Left ventricle myocardium inferior (tissue), 1 donor: Measurements from ENCODE around the gene CXCL10. TPM values are rescaled to one million over a fixed set of nuclear protein-coding genes. Genes with fewer than 3 reads are reported as not detected.
"Not testable (repeated sequence)": the region's sequence is repeated elsewhere in the genome, so short reads cannot be mapped to it uniquely, and the experiment has no call there.

Source experiments
- DNase-seq: peaks from one replicate; pipeline ENCODE4 v3.0.0-alpha.2; 2020
- H3K27ac ChIP-seq: fragments of 200-600 bp; replicated peaks from 2 replicates; pipeline ENCODE4 v1.8.0; 2021
- H3K27me3 ChIP-seq: fragments of 200-600 bp; 2 replicates; pipeline ENCODE4 v1.8.0; 2021; ENCODE audit warnings: low read depth
- H3K36me3 ChIP-seq: fragments of 200-600 bp; 2 replicates; pipeline ENCODE4 v1.8.0; 2021
- H3K4me1 ChIP-seq: fragments of 200-600 bp; 2 replicates; pipeline ENCODE4 v1.8.0; 2021
- H3K4me3 ChIP-seq: fragments of 200-600 bp; 2 replicates; pipeline ENCODE4 v1.8.0; 2021; ENCODE audit warnings: mild to moderate bottlenecking, moderate library complexity
- H3K9me3 ChIP-seq: fragments of 200-600 bp; replicated peaks from 2 replicates; pipeline ENCODE4 v1.8.0; 2021
- CTCF ChIP-seq: fragments of 200-600 bp; IDR thresholded peaks from 2 replicates; pipeline ENCODE4 v1.8.0; 2021; ENCODE audit warnings: antibody characterized with exemption, mild to moderate bottlenecking, borderline replicate concordance
- intact Hi-C: fragments of 100-400 bp; cut with micrococcal nuclease; formaldehyde crosslinking; loops from one replicate; pipeline ENCODE4 v1.11.0; 2022
- total RNA-seq: library from RNA; stranded (reverse); fragmentation: NEBNext Ultra II Directional; extraction: Animal tissue kit (Norgen Biotek cat#: 25700); gene quantifications from one replicate; pipeline ENCODE4 v1.2.1, GENCODE V29; 2021
- donor health status: DM: no; HTN: yes; CAD: no; lungs with severe emphysema.

Gene CXCL10
- total RNA-seq, 1 donor from 2014 or later: not detected

DNA sequence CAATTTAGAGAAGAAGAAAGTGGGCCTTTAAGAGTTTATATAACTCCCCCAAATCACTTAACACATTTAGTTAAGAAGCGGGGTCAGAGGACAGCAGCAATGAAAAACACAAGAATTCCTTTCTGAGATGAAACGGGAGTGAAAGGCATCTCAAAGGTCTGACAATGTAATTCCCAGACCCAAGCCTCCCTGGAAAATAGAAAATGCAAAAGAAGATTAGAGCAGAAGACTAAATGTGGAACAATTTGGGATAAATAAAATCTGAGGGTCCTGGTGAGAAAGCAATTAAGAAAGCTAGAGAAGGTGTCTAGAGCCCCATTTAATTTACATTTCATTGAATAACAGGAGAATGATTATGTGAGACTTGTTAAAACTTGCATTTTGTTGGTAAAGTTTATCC is 32.1 kb upstream of the CXCL10 start:
- DNase-seq: no peak
- H3K4me3 ChIP-seq: no peak overlapping the region
- H3K27ac ChIP-seq: no peak overlapping the region
- H3K9me3 ChIP-seq: no peaks in the 10 kb centered on the region
- no peaks in the 10 kb centered on the region for H3K36me3 ChIP-seq
- no peak for TF ChIP-seq CTCF
- intact Hi-C loops: no loop called here
- H3K4me1 ChIP-seq: no peaks in the 10 kb centered on the region
- H3K27me3 ChIP-seq: peaks cover 16% of the 10 kb centered on the region

DNA sequence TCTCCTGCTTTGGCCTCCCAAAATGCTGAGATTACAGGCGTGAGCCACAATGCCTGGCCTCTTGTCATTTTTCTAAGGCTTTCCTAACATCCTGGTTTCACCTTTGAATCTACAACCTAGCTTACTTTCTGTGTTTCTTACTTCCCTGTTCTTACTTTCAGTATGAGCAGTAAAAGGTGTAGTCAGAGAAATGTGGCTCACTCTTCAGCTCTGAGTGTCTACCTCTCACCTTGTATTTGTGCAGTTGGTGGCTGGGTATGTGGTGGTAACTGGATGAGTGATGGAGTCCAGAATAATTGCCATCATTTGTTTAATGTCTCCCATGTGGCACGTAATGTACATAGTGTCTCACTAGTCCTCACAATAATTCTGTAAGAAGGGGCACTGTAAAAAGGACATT is 31.7 kb upstream of the CXCL10 start:
- TF ChIP-seq CTCF: no peak
- Histone ChIP-seq H3K4me3 (no peak overlapping the region), H3K27me3 (peaks cover 16% of the 10 kb centered on the region), H3K4me1 (no peaks in the 10 kb centered on the region), H3K9me3 (no peaks in the 10 kb centered on the region), H3K36me3 (no peaks in the 10 kb centered on the region), H3K27ac (no peak overlapping the region)
- intact Hi-C loops: no loop called here
- no peak for DNase-seq

DNA sequence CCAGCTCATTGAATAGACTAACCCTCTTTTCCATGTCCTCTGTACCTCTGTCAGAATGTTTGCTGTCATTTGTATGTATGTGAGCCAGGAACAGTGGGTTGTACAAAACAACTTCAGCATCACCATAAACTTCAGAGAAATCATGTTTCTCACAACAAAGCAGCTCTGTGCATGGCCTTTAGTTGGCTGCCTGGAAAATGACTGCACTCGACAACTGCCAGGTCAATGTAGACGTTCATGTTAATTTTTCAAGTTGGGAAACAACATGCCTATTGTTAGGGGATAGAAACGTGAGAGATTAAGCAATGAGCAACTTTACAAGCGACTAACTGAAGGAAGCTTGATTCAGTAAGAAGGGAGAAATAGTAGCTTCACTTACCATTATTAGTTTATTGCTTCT is 30.4 kb upstream of the CXCL10 start:
- Histone ChIP-seq H3K36me3 (no peaks in the 10 kb centered on the region), H3K27me3 (peaks cover 16% of the 10 kb centered on the region), H3K4me3 (no peak overlapping the region), H3K9me3 (no peaks in the 10 kb centered on the region), H3K4me1 (no peaks in the 10 kb centered on the region), H3K27ac (no peak overlapping the region)
- no peak for DNase-seq
- intact Hi-C loops: no loop called here
- no peak for TF ChIP-seq CTCF

- intact Hi-C loops, DNase-seq, H3K27ac ChIP-seq, H3K4me3 ChIP-seq, H3K27me3 ChIP-seq, H3K36me3 ChIP-seq, H3K4me1 ChIP-seq, H3K9me3 ChIP-seq: not testable (repeated sequence)
Measured at GRCh38 chr4:76050560-76051050, 27.3 kb upstream of the CXCL10 start.

- H3K9me3 ChIP-seq, H3K36me3 ChIP-seq, intact Hi-C loops, H3K4me3 ChIP-seq, H3K27ac ChIP-seq, DNase-seq, H3K27me3 ChIP-seq, H3K4me1 ChIP-seq: not testable (repeated sequence)
Measured at GRCh38 chr4:76049860-76050416, 26.6 kb upstream of the CXCL10 start.

- intact Hi-C loops, H3K9me3 ChIP-seq, H3K27me3 ChIP-seq, H3K27ac ChIP-seq, H3K36me3 ChIP-seq, H3K4me3 ChIP-seq, H3K4me1 ChIP-seq, DNase-seq: not testable (repeated sequence)
Measured at GRCh38 chr4:76044686-76045085, 21.4 kb upstream of the CXCL10 start.

GRCh38 chr4:76043306-76043705 is 20.0 kb upstream of the CXCL10 start:
- H3K4me3 ChIP-seq, H3K27me3 ChIP-seq, intact Hi-C loops, H3K27ac ChIP-seq, H3K36me3 ChIP-seq, H3K4me1 ChIP-seq, H3K9me3 ChIP-seq, DNase-seq: not testable (repeated sequence)

DNA sequence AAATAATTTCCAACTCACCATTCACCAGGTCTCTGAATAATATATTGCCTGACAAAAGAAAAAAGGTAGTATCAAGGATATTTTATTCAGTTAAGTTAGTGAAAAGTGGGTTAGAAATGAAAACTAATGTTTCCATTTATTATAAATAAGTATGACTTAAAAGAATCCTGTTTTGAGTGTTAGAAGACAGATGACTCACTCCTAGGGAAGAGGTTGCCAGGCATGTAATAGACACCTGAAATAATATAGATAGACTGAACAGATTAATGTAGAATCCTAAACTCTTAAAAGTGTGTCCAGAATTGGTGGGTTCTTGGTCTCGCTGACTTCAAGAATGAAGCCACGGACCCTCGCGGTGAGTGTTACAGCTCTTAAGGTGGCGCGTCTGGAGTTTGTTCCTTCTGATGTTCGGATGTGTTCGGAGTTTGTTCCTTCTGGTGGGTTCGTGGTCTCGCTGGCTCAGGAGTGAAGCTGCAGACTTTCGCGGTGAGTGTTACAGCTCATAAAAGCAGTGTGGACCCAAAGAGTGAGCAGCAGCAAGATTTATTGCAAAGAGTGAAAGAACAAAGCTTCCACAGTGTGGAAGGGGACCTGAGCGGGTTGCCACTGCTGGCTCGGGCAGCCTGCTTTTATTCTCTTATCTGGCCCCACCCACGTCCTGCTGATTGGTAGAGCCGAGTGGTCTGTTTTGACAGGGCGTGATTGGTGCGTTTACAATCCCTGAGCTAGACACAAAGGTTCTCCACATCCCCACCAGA is 19.1 kb upstream of the CXCL10 start:
- H3K36me3 ChIP-seq, DNase-seq, intact Hi-C loops, H3K27me3 ChIP-seq, H3K4me3 ChIP-seq, H3K4me1 ChIP-seq, H3K9me3 ChIP-seq, H3K27ac ChIP-seq: not testable (repeated sequence)
